GM13977 (cell line): ENCODE data around the gene SEMA3D.
"Not testable (repeated sequence)": the region's sequence is repeated elsewhere in the genome, so short reads cannot be mapped to it uniquely, and the experiment has no call there.

Source experiments
- DNase-seq: peaks from one replicate; pipeline ENCODE4 v3.0.0; 2012; ENCODE audit warnings: low spot score
- in situ Hi-C: fragments of 300-500 bp; cut with MboI; formaldehyde crosslinking; loops from one replicate; pipeline ENCODE4 v1.12.0; 2022; ENCODE audit warnings: low sequenced_read_pairs, low pct_unique_long_range_greater_than_20kb, mixed read lengths, inconsistent platforms; ENCODE audit not compliant: unreplicated experiment
- TF ChIP-seq, protein P1 (sequence below): IDR thresholded peaks from 2 replicates; pipeline ENCODE4 v1.5.1; 2012; ENCODE audit warnings: mild to moderate bottlenecking, control low read depth; ENCODE audit not compliant: insufficient read depth; ENCODE audit errors: extremely low read depth, missing control alignments

Gene SEMA3D

DNA sequence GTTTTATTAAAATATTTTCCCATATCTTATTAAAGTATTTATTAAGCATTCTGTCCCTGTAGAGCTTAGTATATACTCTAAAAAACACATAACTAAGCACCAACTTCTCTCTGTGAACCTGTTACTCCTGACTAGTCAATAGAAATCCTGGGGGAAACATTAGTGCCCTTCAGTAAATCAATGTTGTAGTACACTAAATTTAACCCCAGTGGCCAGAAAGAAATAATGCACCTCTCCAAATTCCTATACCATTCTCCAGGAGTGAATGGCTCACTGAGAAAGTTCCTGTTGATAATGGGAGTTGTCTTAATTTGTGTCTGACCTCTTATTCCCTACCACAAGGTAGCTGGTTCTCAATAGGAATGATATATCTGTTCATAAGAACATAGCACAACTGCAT is 188.2 kb downstream of the SEMA3D start:
- no peak for DNase-seq
- in situ Hi-C loops, result no loop called here
- TF ChIP-seq, protein P1, sequence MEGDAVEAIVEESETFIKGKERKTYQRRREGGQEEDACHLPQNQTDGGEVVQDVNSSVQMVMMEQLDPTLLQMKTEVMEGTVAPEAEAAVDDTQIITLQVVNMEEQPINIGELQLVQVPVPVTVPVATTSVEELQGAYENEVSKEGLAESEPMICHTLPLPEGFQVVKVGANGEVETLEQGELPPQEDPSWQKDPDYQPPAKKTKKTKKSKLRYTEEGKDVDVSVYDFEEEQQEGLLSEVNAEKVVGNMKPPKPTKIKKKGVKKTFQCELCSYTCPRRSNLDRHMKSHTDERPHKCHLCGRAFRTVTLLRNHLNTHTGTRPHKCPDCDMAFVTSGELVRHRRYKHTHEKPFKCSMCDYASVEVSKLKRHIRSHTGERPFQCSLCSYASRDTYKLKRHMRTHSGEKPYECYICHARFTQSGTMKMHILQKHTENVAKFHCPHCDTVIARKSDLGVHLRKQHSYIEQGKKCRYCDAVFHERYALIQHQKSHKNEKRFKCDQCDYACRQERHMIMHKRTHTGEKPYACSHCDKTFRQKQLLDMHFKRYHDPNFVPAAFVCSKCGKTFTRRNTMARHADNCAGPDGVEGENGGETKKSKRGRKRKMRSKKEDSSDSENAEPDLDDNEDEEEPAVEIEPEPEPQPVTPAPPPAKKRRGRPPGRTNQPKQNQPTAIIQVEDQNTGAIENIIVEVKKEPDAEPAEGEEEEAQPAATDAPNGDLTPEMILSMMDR, result no peak

DNA sequence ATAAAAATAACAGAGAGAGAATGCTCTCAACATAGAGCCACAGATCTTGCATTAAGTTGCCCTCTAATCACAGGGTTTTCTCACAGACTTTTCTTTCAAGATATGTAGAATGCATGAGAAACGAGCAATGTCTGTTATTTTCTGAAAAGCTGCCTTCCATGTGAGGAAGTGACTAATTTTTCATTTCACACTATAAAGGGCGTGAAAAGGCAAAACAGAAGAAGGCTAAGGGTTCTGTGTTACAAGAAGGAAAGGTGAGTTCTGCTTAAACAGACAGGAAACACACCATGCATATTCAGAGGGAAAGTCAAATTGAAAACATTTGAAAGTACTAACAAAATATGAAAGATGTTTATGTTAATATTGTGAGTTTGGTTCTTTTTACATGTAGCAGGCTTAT is 189.2 kb downstream of the SEMA3D start:
- TF ChIP-seq, protein P1, result no peak
- no peak for DNase-seq
- in situ Hi-C loops, result no loop called here

DNA sequence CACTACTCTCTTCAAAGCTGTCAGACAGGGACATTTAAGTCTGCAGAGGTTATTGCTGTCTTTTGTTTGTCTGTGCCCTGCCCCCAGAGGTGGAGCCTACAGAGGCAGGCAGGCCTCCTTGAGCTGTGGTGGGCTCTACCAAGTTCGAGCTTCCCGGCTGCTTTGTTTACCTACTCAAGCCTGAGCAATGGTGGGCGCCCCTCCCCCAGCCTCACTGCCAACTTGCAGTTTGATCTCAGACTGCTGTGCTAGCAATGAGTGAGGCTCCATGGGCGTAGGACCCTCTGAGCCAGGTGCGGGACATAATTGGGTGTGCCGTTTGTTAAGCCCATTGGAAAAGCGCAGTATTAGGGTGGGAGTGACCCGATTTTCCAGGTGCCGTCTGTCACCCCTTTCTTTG is 193.9 kb downstream of the SEMA3D start:
- DNase-seq, in situ Hi-C loops: not testable (repeated sequence)

DNA sequence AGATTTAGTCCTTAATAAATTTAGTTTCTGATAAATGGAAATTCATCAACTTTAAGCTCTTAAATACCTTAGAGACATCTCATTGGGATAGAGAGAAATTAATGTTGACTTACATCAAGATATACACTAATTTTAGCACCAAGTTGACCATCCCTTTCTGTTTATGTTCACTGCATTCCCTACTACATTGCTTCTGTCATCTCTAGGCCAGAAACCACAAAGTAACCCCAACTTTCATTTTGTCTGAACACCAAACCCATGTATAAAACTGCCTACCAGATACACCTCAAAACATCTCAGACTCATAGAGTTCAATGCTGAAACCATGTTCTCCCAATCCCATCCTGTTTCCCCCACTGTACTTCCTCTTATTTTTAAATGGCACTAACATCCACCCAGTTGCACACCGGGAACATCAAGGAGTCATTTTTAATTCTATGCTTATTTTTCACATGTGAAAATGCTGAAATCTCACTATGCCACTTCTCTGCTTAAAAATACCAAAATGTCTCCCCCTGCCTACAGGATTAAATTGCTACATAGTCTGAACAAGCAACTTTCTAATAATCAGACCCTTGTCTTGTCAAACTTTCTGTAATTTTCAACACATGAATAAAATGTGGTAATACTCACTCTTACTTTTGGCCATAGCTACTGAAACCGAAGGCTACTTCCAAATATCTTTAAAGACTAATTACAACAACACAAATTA is 201.6 kb downstream of the SEMA3D start:
- TF ChIP-seq, protein P1, result no peak
- DNase-seq, result no peak
- in situ Hi-C loops, result no loop called here

DNA sequence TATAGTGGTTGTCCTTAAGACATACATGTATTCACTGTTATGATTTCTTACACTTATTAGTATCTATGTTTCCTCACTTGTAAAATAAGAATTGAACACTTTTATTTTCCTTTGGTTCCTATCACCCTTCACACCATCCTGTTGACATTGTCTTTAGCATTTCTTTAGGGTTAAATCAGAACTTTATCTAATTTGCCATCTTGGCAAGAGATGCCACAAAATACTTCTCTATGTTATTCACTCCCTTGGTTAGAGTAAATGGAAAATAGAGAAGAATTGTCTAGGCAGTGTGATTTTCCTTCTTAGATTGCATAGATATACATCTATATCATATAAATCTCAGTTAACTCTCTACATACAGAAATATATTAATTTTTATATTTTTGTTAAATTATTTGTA is 204.7 kb downstream of the SEMA3D start:
- DNase-seq, result no peak
- TF ChIP-seq, protein P1, result no peak
- in situ Hi-C loops, result no loop called here

DNA sequence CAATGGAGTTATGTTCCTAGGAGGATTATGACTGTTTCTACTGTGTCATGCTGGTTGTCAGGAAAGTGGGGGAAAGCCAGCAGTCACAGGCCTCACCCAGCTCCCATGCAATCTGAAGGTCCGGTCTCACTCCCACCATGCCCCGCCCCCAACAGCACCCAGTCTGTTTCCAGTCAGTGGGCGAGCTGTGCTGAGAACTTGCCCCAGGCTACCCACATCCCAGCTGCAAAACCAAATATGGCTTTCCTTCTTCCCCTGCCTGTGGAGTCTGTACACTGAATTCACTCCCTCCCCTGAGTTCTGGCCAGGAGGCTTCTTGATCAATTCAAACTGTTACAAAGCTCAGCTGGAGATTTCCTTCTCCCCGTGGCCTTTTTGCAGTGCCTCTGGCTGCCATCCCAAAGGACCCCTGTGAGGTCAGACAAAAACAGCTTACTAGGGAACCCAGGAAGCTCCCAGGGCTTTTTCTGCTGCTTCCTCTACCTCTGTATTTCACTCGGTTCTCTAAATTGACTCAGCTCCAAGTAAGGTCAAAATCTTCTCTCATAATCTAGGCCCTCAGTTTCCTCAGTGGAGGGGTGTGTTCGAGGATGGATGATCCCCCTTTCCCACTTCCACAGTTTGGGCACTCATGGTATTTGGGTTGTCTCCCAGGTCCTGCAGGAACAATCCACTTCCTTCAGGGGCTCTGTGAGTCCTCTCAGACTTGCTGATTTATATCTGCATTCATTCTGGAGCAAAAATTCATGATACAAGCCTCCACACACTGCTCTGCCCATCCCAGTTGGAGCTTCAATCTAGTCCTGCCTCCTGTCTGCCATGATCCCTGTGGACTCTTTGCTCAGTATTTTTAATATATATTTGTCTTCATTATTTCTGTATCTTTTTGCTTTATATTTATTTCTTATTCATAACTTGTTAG is 205.5 kb downstream of the SEMA3D start:
- TF ChIP-seq, protein P1, result no peak
- in situ Hi-C loops, result no loop called here
- DNase-seq, result no peak
